HG03432 (cell line): ENCODE results near the gene ANO1.

Experiments
- ATAC-seq: cut with Tn5 transposase; IDR thresholded peaks from one replicate; pipeline ENCODE4 v1.9.1; 2021; ENCODE audit warnings: mild to moderate bottlenecking, moderate library complexity; ENCODE audit not compliant: unreplicated experiment

Gene ANO1

DNA sequence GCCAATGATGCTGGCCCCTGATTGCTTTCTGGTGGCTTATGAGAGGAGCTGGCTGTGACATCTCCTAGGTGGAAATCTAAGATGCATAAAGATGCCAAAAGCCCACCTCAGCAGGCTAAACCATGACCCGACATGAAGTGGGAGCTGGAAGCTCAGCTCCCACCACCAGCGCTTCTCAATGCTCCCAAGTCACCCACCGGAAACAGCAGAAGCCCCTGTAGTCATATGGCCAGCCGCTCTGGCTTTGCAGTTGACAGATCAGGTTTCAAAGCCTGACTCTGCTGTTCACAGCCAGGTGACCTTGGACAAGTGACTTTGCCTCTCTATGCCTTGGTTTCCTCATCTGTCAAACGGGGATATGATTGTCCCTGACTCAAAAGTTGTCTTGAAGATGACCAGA is 29.1 kb upstream of the ANO1 start:
- ATAC-seq, result no peak

- no peak for ATAC-seq
Observed at GRCh38 chr11:70050243-70050642, 27.9 kb upstream of the ANO1 start.

- ATAC-seq, result no peak
Observed at GRCh38 chr11:70054004-70054403, 24.1 kb upstream of the ANO1 start.

- ATAC-seq, result no peak
Observed at GRCh38 chr11:70055444-70055843, 22.7 kb upstream of the ANO1 start.

GRCh38 chr11:70057080-70057479 is 21.0 kb upstream of the ANO1 start:
- no peak for ATAC-seq

- ATAC-seq, result no peak
Observed at GRCh38 chr11:70059971-70060370, 18.1 kb upstream of the ANO1 start.

DNA sequence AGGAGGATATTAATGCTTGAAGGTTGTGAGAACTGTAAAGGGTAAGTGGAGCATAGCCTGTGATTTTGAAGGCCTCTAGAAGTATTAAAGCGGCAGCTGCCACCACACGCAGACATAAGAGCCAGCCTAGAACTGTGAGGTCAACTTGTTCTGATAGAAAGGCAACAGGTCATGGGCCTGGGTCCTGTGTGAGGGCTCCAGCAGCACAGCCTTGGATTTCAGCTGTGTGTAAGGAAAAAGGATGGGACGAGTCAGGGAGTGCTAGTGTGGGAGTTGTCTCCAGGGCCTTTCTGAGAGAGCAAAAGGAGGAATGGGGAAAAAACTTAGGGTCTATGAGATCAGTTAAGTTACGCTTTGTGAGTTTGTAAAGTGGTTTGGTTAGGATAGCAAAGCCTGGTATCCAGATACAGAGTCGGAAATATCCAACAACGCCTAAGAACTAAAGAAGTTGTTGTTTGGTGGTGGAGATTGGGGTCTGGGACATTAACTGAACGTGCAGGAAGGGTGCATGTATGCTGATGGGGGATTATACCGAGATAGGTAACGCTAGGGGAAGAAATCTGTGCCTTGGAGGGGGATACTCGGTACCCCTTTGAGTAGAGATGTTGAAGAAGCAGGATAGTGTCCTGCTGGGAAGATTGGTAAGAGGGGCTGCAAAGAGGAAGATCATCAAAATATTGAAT is 17.4 kb upstream of the ANO1 start:
- ATAC-seq, result no peak

GRCh38 chr11:70061734-70062133 is 16.4 kb upstream of the ANO1 start:
- ATAC-seq, result no peak

GRCh38 chr11:70063121-70063520 is 15.0 kb upstream of the ANO1 start:
- ATAC-seq, result no peak

GRCh38 chr11:70063555-70063954 is 14.6 kb upstream of the ANO1 start:
- ATAC-seq, result no peak

DNA sequence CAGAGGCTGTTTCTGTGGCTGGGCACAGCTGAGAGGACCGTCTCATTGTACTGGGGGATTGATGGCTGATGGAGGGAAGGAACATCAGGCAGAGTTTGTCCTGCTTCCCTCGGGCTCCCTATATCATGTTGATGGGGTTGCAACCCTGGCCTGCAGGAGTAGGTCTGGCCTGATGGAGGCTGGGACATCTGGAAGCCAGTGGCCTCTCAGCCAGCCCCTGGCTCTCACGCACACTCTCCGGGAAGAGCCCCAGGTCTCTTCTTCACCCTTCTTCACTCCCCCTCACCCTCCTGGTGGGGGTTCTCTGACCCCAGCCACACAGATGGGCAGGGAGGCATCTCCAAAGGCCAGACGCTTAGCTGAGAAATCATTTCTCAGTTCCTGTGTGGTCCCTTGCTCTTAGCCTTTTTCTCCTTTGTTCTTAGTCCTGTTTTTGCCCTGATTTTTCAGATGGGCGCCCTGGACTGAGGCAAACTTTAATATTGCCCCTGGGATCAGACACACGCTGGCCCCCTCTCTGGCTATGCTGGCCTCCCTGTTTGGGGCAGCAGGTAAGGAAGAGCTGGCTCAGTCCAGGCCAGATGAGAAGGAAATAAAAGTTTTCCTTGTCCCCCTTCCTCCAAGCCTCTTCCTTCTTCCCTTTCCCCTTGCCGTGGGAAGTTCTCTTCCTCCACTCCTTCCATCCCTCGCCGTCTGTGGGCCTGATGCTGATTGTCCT is 13.9 kb upstream of the ANO1 start:
- no peak for ATAC-seq

DNA sequence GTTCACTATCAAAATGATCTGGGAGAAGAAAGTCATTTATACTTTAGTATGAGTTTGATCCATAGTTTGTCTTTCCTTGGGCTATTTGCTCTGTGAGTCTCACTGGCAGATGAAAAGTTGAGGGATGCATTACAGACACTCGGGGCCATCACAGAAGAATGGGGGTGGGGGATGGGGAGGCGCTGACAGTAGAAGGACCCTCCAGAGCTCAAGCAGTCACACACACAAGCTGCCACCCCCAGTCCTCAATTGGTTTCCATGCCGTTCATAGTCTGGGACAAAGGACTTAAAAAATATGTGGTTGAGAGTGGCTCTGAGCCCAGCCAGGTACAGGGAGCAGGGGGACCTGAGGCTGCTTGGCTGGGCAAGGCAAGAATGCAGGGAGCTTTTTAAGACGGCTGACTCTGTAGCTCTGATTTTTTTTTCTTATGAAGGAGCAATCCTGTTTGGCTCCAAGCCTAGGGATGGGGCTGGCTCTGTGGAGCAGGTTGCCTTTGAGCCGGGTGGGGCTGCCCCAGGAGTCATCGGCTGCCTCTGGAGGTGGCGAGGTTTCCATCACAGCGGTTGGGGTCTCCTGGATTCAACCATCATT is 13.3 kb upstream of the ANO1 start:
- no peak for ATAC-seq

- no peak for ATAC-seq
Observed at GRCh38 chr11:70065318-70066135, 12.6 kb upstream of the ANO1 start.

DNA sequence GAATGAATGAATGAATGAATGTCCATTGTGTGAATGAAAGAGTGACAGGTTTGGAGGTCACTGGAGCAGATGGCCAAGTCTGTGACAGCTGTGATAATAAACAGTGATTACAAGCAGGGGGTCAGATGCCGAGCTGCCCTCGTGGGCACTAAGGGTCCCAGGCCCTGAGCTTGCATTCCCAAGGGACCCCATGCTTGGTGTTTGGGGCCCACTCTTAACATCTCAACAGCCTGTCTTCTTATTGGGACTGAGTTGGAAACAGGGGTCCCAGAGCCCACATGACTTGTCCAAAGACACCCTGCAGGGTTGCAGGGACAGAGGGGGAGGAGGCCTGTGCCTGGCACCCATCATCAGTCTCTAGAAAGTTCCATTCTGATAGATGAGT is 12.0 kb upstream of the ANO1 start:
- ATAC-seq, result no peak

DNA sequence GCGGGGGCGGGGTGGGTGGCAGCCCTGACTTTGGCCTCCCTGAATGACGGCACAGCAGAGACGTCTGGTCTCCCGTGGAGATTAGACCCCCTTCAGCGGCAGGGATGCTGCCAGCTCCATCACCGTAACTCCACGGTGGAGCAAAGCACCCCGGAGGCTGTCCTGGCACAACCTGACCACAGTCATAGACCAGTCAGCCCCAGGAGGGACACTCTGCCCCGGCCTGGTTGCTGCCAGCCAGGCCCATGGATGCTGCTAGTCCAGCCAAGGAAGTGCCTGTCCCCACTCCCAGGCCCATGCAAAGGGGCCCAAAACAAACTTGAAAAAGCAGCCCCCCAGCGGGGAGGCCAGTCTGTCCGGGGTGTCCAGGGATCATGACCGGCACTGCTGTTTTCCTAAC is 11.5 kb upstream of the ANO1 start:
- no peak for ATAC-seq

GRCh38 chr11:70067036-70067435 is 11.1 kb upstream of the ANO1 start:
- no peak for ATAC-seq

DNA sequence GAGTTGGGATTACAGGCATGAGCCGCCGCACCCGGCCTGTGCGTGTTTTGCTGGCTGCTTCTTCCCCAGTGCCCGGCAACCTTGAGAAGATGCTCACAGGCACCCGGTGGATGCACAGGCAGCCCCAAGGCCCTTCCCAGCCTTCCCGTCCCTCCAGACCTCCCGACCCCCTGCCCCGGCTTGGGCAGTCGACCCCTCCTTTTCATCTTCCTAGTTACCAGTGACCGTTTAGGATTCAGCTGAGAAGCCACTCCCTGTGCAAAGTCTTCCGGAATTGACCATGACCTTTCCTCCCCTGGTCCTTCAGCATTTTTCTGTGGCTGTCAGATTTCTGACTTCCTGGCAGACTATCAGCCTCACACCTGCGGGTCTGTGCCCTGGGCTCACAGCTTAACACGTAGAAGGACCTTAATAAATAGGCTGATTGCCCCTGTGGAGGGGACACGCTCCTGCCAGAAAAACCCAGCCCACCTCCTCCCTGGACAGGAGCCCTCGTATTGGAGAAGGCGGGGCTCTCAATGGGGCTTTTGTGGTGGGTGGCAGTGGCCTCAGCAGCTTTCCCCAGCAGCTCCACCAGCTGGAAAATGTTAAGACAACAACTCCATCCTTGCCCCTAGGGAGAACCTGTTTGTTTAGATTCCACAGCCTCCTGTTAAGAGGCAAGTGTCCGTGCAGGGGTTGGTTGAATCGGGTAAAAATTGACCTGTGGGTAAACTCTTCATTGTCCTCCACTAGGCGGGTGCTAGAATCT is 10.4 kb upstream of the ANO1 start:
- no peak for ATAC-seq

GRCh38 chr11:70068345-70068744 is 9.8 kb upstream of the ANO1 start:
- ATAC-seq, result no peak

DNA sequence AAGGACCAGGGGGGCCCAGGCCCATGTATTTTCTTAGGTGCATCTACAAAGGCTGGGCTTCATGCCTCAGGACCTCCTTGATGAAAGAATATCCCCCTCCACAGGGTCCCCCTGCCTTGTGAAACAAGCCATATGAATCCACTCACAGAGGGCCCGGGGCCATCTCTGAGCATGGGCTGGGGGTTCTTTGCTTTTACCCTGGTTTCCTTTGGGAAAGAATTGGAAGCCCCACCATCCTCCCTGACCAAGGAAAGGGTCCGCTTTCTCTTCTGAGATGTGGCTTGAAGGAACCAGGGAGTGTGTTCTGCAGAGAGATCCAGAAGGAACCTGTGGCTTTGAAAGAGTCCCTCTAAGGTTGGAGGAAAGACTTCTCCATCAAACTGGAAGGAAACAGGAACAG is 9.2 kb upstream of the ANO1 start:
- no peak for ATAC-seq

- no peak for ATAC-seq
Observed at GRCh38 chr11:70070706-70071105, 7.4 kb upstream of the ANO1 start.

GRCh38 chr11:70071996-70072395 is 6.1 kb upstream of the ANO1 start:
- no peak for ATAC-seq
